Caco-2 (cell line): ENCODE results near the gene MEP1B. TPM values are rescaled to one million over a fixed set of nuclear protein-coding genes. Genes with fewer than 3 reads are reported as not detected.
"Not testable (repeated sequence)": the region's sequence is repeated elsewhere in the genome, so short reads cannot be mapped to it uniquely, and the experiment has no call there.

Source experiments
- BruUV-seq: library from RNA; stranded (reverse); fragments of 400-500 nt; replicated peaks from 2 replicates; lab custom pipeline; 2021; lab: Mats Ljungman, UMichigan
- CTCF ChIA-PET: fragments of 300-600 bp; sonication (Branson Sonifier 250); formaldehyde crosslinking; loops from one replicate; lab custom pipeline; 2022; ENCODE audit warnings: antibody characterized with exemption; lab: Charles Lee
- POLR2A ChIA-PET: fragments of 300-600 bp; sonication (Branson Sonifier 250); formaldehyde crosslinking; loops from one replicate; lab custom pipeline; 2022; ENCODE audit warnings: antibody characterized with exemption; lab: Charles Lee
- DNase-seq, 2 experiments: peaks; one replicate each; pipeline versions ENCODE4 v3.0.0 to v3.0.0-alpha.2; 2020 to 2022
- H3K27me3 ChIP-seq: replicated peaks from 2 replicates; pipeline ENCODE4 v1.6.0; 2011; ENCODE audit warnings: low read length; ENCODE audit not compliant: control insufficient read depth, insufficient read depth
- H3K36me3 ChIP-seq: 2 replicates; pipeline ENCODE4 v1.5.1; 2011; ENCODE audit warnings: low read length; ENCODE audit not compliant: control insufficient read depth, insufficient read depth
- H3K4me1 ChIP-seq: fragments of 250-450 bp; sonication (Bioruptor Pico); 2 replicates; pipeline ENCODE4 v1.5.1; 2020; ENCODE audit warnings: mild to moderate bottlenecking
- H3K4me3 ChIP-seq: 2 replicates; pipeline ENCODE4 v1.5.1; 2011; ENCODE audit warnings: low read depth, mild to moderate bottlenecking, control low read depth, low read length
- H3K9me3 ChIP-seq: fragments of 250-450 bp; sonication (Bioruptor Pico); 2 replicates; pipeline ENCODE4 v1.5.1; 2020; ENCODE audit warnings: mild to moderate bottlenecking, moderate library complexity
- H3K27ac Mint-ChIP-seq: one replicate; pipeline ENCODE4 v1.8.0; 2022; ENCODE audit warnings: mixed read lengths; ENCODE audit not compliant: unreplicated experiment
- H3K27me3 Mint-ChIP-seq: one replicate; pipeline ENCODE4 v1.8.0; 2022; ENCODE audit warnings: mixed read lengths; ENCODE audit not compliant: insufficient read depth, unreplicated experiment
- H3K36me3 Mint-ChIP-seq: one replicate; pipeline ENCODE4 v1.8.0; 2022; ENCODE audit warnings: mild to moderate bottlenecking, mixed read lengths; ENCODE audit not compliant: insufficient read depth, unreplicated experiment
- H3K4me1 Mint-ChIP-seq: one replicate; pipeline ENCODE4 v1.8.0; 2022; ENCODE audit warnings: low read depth, mixed read lengths; ENCODE audit not compliant: unreplicated experiment
- H3K4me3 Mint-ChIP-seq: one replicate; pipeline ENCODE4 v1.8.0; 2022; ENCODE audit warnings: mild to moderate bottlenecking, moderate library complexity, mixed read lengths; ENCODE audit not compliant: unreplicated experiment
- H3K9me3 Mint-ChIP-seq: one replicate; pipeline ENCODE4 v1.8.0; 2022; ENCODE audit warnings: mixed read lengths; ENCODE audit not compliant: unreplicated experiment
- CTCF ChIP-seq, 2 experiments: fragments of 200-600 bp in 1 of 2; IDR thresholded peaks; 1 replicate in 1 of 2; 2 replicates in 1 of 2; pipeline versions ENCODE4 v1.5.1 to v1.8.0; 2011 to 2022; ENCODE audit warnings: antibody characterized with exemption in 1 of 2, control low read depth in 1 of 2, inconsistent platforms in 1 of 2, low read depth in 1 of 2, low read length in 1 of 2, mild to moderate bottlenecking in 1 of 2, moderate library complexity in 1 of 2; ENCODE audit not compliant: insufficient read depth in 1 of 2, severe bottlenecking in 1 of 2, unreplicated experiment in 1 of 2
- intact Hi-C: fragments of 100-400 bp; cut with micrococcal nuclease; formaldehyde crosslinking; loops from one replicate; pipeline ENCODE4 v1.10.0; 2022; ENCODE audit not compliant: unreplicated experiment
- total RNA-seq: library from RNA; stranded (reverse); gene quantifications from 2 replicates; pipeline ENCODE4 v1.2.3, GENCODE V29; 2022

Gene MEP1B
- total RNA-seq, 1 experiment from 2014 or later = not detected

DNA sequence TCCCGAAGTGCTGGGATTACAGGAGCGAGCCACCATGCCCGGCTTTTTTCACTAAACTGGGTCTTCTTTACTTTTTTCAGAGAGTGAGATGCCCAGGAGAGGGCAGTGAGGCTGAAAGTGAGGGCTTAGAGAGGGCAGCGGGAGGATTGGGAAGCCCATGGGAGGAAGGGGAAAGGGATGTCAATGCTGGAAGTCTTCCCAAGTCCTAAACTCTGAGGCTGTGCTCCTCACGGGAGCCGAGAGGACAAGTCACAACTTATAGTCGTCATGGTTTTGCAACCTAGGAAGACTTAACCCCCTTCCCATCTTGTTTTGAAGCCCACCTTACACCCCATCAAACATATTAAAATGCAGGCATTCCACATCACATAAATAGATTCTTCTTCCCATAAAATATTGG is 15.1 kb upstream of the MEP1B start:
- H3K27me3 ChIP-seq = no peaks in the 10 kb centered on the region
- H3K9me3 ChIP-seq = no peaks in the 10 kb centered on the region
- CTCF ChIA-PET = no interaction called here
- DNase-seq = no peak
- intact Hi-C loops = no loop called here
- Mint-ChIP-seq H3K4me3 (no peak overlapping the region), H3K9me3 (no peaks in the 10 kb centered on the region), H3K36me3 (no peaks in the 10 kb centered on the region), H3K27me3 (peaks cover 3% of the 10 kb centered on the region), H3K4me1 (no peaks in the 10 kb centered on the region), H3K27ac (no peak overlapping the region)
- no TSS peak for BruUV-seq
- H3K4me1 ChIP-seq = no peaks in the 10 kb centered on the region
- TF ChIP-seq CTCF (IDR thresholded peaks at IDR 0.05; ENCODE audit: insufficient read depth in 1 of 2, low read depth in 1 of 2, low read length in 1 of 2, severe bottlenecking in 1 of 2, unreplicated experiment in 1 of 2) = no peak
- POLR2A ChIA-PET = no interaction called here
- H3K36me3 ChIP-seq = no peaks in the 10 kb centered on the region
- H3K4me3 ChIP-seq = no peak overlapping the region

DNA sequence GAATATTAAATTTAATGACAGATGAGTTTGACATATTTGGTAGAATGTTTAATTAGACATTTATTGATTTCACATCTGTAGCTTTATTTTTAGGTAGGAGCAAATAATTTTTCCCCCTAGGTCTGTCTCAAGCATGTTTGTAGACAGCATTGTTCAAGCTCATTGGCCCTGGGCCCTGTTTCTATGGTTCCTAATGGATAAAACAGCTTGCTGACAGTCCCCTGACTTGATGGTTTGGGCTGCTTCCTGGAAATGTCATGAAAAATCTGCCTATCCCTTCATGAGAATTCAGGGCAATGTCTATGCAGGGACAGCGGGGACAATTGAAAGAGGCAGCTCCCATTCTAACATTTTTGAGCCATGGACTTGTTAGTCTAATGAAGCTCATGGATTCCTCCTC is 14.6 kb upstream of the MEP1B start:
- BruUV-seq = no TSS peak
- DNase-seq = no peak
- no peak overlapping the region for H3K4me3 Mint-ChIP-seq
- H3K4me1 Mint-ChIP-seq = no peaks in the 10 kb centered on the region
- Histone ChIP-seq H3K9me3 (no peaks in the 10 kb centered on the region), H3K36me3 (no peaks in the 10 kb centered on the region), H3K4me3 (no peak overlapping the region), H3K4me1 (no peaks in the 10 kb centered on the region), H3K27me3 (no peaks in the 10 kb centered on the region)
- no peak overlapping the region for H3K27ac Mint-ChIP-seq
- intact Hi-C loops = no loop called here
- H3K27me3 Mint-ChIP-seq = peaks cover 3% of the 10 kb centered on the region
- ChIA-PET POLR2A (no interaction called here), CTCF (no interaction called here)
- H3K36me3 Mint-ChIP-seq = no peaks in the 10 kb centered on the region
- TF ChIP-seq CTCF (IDR thresholded peaks at IDR 0.05; ENCODE audit: insufficient read depth in 1 of 2, low read depth in 1 of 2, low read length in 1 of 2, severe bottlenecking in 1 of 2, unreplicated experiment in 1 of 2) = no peak
- H3K9me3 Mint-ChIP-seq = no peaks in the 10 kb centered on the region

DNA sequence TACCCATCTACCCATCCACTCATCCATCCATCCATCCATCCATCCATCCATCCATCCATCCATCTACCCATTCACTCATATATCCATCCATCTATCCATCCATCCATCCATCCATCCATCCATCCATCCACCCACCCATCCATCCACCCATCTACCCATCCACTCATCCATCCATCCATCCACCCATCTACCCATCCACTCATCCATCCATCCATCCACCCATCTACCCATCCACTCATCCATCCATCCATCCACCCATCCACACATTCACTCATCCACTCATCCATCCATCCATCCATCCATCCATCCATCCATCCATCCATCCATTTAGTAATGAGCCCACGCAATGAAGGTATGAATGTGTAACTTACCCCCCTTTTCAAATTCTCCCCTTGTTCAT is 13.1 kb upstream of the MEP1B start:
- H3K27me3 ChIP-seq, H3K9me3 ChIP-seq, BruUV-seq, H3K36me3 ChIP-seq, intact Hi-C loops, H3K4me3 Mint-ChIP-seq, H3K4me3 ChIP-seq, DNase-seq, POLR2A ChIA-PET, H3K27me3 Mint-ChIP-seq, H3K27ac Mint-ChIP-seq, H3K9me3 Mint-ChIP-seq, H3K4me1 ChIP-seq, H3K36me3 Mint-ChIP-seq, H3K4me1 Mint-ChIP-seq, CTCF ChIA-PET: not testable (repeated sequence)

- Mint-ChIP-seq H3K36me3 (no peaks in the 10 kb centered on the region), H3K27ac (no peak overlapping the region), H3K27me3 (no peaks in the 10 kb centered on the region), H3K9me3 (no peaks in the 10 kb centered on the region), H3K4me3 (no peak overlapping the region), H3K4me1 (no peaks in the 10 kb centered on the region)
- CTCF ChIA-PET = no interaction called here
- BruUV-seq = no TSS peak
- Histone ChIP-seq H3K4me3 (no peak overlapping the region), H3K9me3 (no peaks in the 10 kb centered on the region), H3K36me3 (no peaks in the 10 kb centered on the region), H3K4me1 (no peaks in the 10 kb centered on the region), H3K27me3 (no peaks in the 10 kb centered on the region)
- POLR2A ChIA-PET = no interaction called here
- no peak for TF ChIP-seq CTCF (IDR thresholded peaks at IDR 0.05; ENCODE audit: insufficient read depth in 1 of 2, low read depth in 1 of 2, low read length in 1 of 2, severe bottlenecking in 1 of 2, unreplicated experiment in 1 of 2)
- intact Hi-C loops = no loop called here
- no peak for DNase-seq
Observed at GRCh38 chr18:32177530-32177929, 12.3 kb upstream of the MEP1B start.
